Measurements from ENCODE around the gene MAML2. TPM values are rescaled to one million over a fixed set of nuclear protein-coding genes. Genes with fewer than 3 reads are reported as not detected.

Gene MAML2
- total RNA-seq, 1 donor from 2014 or later = 18.7 TPM

DNA sequence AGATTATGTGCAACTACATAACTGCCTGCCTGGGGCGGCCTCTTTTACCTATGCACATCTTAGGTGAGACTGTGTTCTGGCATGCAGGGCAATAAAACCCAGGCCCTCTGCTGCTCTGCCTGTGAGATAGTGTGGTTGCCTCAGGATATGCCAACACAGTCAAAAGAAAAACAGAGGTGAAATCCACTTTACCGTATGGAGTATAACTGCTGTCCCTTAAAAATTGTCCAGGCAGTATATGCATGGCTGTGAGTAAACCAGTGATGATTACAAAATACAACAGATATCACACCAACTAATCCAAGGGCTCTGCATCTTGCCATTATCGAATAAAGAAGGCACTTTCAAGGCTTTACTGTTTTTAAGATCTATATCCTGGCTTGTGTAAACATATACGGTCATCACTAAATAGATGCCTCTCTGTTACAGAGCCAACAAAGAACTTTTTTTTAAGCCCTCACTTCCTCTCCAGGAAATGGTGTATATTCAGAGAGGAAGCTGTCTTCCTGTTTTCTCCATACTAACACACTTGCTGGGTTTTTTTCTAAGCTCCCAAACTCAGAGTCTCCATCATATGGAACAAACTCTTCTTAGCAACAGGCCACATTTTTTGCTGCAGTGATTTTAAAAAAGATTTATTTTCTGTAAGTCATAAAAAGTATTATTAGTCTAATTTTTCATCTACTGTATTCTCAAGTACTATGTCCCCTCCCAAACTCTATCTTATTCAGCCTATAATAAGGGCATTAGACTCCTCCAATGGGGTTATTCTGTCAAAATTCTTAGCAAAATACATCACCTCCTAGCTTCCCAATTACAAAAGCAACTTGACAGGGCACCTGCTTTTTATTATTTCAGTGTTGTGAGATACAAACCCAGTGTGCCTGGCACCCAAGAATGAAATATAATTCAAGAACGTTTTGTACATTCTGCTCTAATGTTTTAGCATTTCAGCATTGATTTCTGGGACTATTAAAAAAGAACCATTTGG is 135.2 kb downstream of the MAML2 start:
- TF ChIP-seq, protein P1, sequence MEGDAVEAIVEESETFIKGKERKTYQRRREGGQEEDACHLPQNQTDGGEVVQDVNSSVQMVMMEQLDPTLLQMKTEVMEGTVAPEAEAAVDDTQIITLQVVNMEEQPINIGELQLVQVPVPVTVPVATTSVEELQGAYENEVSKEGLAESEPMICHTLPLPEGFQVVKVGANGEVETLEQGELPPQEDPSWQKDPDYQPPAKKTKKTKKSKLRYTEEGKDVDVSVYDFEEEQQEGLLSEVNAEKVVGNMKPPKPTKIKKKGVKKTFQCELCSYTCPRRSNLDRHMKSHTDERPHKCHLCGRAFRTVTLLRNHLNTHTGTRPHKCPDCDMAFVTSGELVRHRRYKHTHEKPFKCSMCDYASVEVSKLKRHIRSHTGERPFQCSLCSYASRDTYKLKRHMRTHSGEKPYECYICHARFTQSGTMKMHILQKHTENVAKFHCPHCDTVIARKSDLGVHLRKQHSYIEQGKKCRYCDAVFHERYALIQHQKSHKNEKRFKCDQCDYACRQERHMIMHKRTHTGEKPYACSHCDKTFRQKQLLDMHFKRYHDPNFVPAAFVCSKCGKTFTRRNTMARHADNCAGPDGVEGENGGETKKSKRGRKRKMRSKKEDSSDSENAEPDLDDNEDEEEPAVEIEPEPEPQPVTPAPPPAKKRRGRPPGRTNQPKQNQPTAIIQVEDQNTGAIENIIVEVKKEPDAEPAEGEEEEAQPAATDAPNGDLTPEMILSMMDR (conservative IDR thresholded peaks at IDR 0.05) = no peak
- H3K9me3 Mint-ChIP-seq = no peaks in the 10 kb centered on the region
- no peak for DNase-seq (ENCODE audit: low read depth, low spot score)
- peaks cover 2% of the 10 kb centered on the region for H3K36me3 Mint-ChIP-seq (ENCODE audit: low read depth)
- peak overlapping the region; percentile 16 for H3K4me3 Mint-ChIP-seq
- H3K27ac Mint-ChIP-seq (ENCODE audit: unreplicated experiment) = peak overlapping the region; percentile 52
- no peaks in the 10 kb centered on the region for H3K27me3 Mint-ChIP-seq (ENCODE audit: low read depth)
- peaks cover 72% of the 10 kb centered on the region for H3K4me1 Mint-ChIP-seq

GRCh38 chr11:96206955-96207354 is 136.0 kb downstream of the MAML2 start:
- H3K27ac Mint-ChIP-seq (ENCODE audit: unreplicated experiment) = no peak overlapping the region
- no peaks in the 10 kb centered on the region for H3K9me3 Mint-ChIP-seq
- H3K4me1 Mint-ChIP-seq = peaks cover 64% of the 10 kb centered on the region
- TF ChIP-seq, protein P1 (conservative IDR thresholded peaks at IDR 0.05) = no peak
- no peak overlapping the region for H3K4me3 Mint-ChIP-seq
- peaks cover 2% of the 10 kb centered on the region for H3K36me3 Mint-ChIP-seq (ENCODE audit: low read depth)
- no peak for DNase-seq (ENCODE audit: low read depth, low spot score)
- H3K27me3 Mint-ChIP-seq (ENCODE audit: low read depth) = no peaks in the 10 kb centered on the region

DNA sequence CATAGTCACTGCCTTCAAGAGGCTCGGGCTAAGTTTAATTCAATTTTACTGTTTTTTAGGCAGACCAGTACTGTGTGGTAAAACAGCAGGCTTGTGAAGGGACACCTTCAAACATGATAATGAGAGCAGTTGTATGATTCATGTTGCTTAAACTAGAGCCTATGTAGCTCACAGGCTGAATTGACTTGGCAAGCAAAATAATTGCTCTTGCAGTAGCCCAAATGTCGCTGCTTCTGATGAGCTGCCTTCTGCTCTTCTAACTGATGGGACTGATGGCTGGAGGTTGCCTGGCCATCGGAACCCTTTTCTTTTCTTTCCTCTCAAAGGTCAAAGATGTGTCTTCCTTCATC is 137.6 kb downstream of the MAML2 start:
- no peak overlapping the region for H3K27ac Mint-ChIP-seq (ENCODE audit: unreplicated experiment)
- H3K4me1 Mint-ChIP-seq = peaks cover 67% of the 10 kb centered on the region
- TF ChIP-seq, protein P1 (conservative IDR thresholded peaks at IDR 0.05) = no peak
- no peaks in the 10 kb centered on the region for H3K27me3 Mint-ChIP-seq (ENCODE audit: low read depth)
- H3K9me3 Mint-ChIP-seq = peaks cover 5% of the 10 kb centered on the region
- no peak for DNase-seq (ENCODE audit: low read depth, low spot score)
- no peak overlapping the region for H3K4me3 Mint-ChIP-seq
- H3K36me3 Mint-ChIP-seq (ENCODE audit: low read depth) = peaks cover 2% of the 10 kb centered on the region

DNA sequence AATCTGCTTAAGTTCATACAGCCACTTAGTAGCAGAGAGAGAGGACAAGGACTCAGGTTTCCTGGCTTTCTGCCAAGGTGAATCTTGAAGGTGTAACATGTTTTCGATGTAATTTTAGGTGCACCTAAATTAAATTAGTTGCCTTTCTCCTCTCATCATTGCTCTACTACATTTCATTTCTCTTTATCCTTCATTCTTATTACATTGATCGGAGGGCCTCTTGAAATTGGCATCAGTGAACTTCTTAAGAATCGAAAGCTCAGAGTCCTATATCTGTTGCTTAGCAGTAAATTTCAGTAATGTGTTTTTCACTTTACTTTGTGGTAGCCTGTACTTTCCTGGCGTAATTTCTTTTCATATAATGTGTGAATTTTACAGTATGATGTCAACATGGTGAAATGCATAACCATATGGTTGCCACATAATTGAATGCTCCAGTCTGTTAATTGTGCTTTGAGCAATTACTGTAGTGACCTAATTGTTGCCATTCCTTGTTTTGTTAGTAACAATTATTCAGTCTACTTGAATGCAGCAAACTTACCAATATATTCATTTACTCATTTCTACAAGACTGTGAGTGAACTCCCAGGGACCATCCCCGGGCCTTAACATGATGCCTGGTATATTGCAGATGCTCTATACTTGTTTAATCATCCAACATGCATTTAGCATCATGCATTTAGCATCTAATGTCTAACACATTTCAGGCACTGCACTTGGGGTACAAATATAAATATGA is 138.1 kb downstream of the MAML2 start:
- peaks cover 73% of the 10 kb centered on the region for H3K4me1 Mint-ChIP-seq
- no peak for DNase-seq (ENCODE audit: low read depth, low spot score)

GRCh38 chr11:96204366-96204659 is 138.7 kb downstream of the MAML2 start:
- Mint-ChIP-seq H3K27me3 (ENCODE audit: low read depth) (no peaks in the 10 kb centered on the region), H3K27ac (ENCODE audit: unreplicated experiment) (no peak overlapping the region), H3K36me3 (ENCODE audit: low read depth) (peaks cover 7% of the 10 kb centered on the region), H3K9me3 (peaks cover 8% of the 10 kb centered on the region), H3K4me3 (no peak overlapping the region), H3K4me1 (peaks cover 78% of the 10 kb centered on the region)
- no peak for DNase-seq (ENCODE audit: low read depth, low spot score)
- TF ChIP-seq, protein P1 (conservative IDR thresholded peaks at IDR 0.05) = no peak

More for the DNA sequence above, 138.1 kb downstream of the MAML2 start:
- no peak overlapping the region for H3K4me3 Mint-ChIP-seq
- no peaks in the 10 kb centered on the region for H3K27me3 Mint-ChIP-seq (ENCODE audit: low read depth)
- TF ChIP-seq, protein P1 (conservative IDR thresholded peaks at IDR 0.05) = no peak
- H3K27ac Mint-ChIP-seq (ENCODE audit: unreplicated experiment) = no peak overlapping the region
- peaks cover 5% of the 10 kb centered on the region for H3K9me3 Mint-ChIP-seq
- peaks cover 2% of the 10 kb centered on the region for H3K36me3 Mint-ChIP-seq (ENCODE audit: low read depth)
